GM23338 (cell line): ENCODE measurements around the gene SIDT2. TPM values are rescaled to one million over a fixed set of nuclear protein-coding genes. Genes with fewer than 3 reads are reported as not detected.

Experiments used
- ATAC-seq: fragments of 200-7000 bp; cut with Tn5 transposase; 3 replicates; pipeline ENCODE4 v1.9.1; 2020
- DNase-seq: peaks from one replicate; pipeline ENCODE4 v3.0.0-alpha.2; 2015; ENCODE audit warnings: low spot score
- H2AFZ ChIP-seq: fragments of 200-600 bp; sonication (generic); 2 replicates; pipeline ENCODE4 v1.8.0; 2016; ENCODE audit warnings: antibody characterized with exemption, mild to moderate bottlenecking, moderate library complexity
- H3F3A ChIP-seq: fragments of 200-600 bp; sonication (generic); replicated peaks from 2 replicates; pipeline ENCODE4 v1.8.0; 2017; ENCODE audit warnings: antibody characterized with exemption, mixed run types, low read depth
- H3K27ac ChIP-seq: fragments of 200-600 bp; sonication (generic); 2 replicates; pipeline ENCODE4 v1.6.1; 2016; ENCODE audit warnings: low read depth
- H3K27me3 ChIP-seq: fragments of 200-600 bp; sonication (generic); 2 replicates; pipeline ENCODE4 v1.8.0; 2016; ENCODE audit warnings: mild to moderate bottlenecking, mixed run types, moderate library complexity; ENCODE audit not compliant: insufficient read depth
- H3K36me3 ChIP-seq: fragments of 200-600 bp; sonication (generic); 2 replicates; pipeline ENCODE4 v1.8.0; 2016; ENCODE audit warnings: mild to moderate bottlenecking; ENCODE audit not compliant: insufficient read depth
- H3K4me1 ChIP-seq: fragments of 200-600 bp; sonication (generic); 2 replicates; pipeline ENCODE4 v1.8.0; 2016; ENCODE audit warnings: mild to moderate bottlenecking, moderate library complexity; ENCODE audit not compliant: insufficient read depth
- H3K4me2 ChIP-seq: fragments of 200-600 bp; sonication (generic); 2 replicates; pipeline ENCODE4 v1.7.1; 2017; ENCODE audit warnings: mixed run types
- H3K4me3 ChIP-seq: fragments of 200-600 bp; sonication (generic); 2 replicates; pipeline ENCODE4 v1.6.1; 2016; ENCODE audit warnings: mixed run types
- H3K79me2 ChIP-seq: fragments of 200-600 bp; sonication (generic); replicated peaks from 2 replicates; pipeline ENCODE4 v1.8.0; 2017; ENCODE audit warnings: mild to moderate bottlenecking; ENCODE audit not compliant: insufficient read depth
- H3K9me2 ChIP-seq: fragments of 200-600 bp; sonication (generic); 2 replicates; pipeline ENCODE4 v1.8.0; 2017; ENCODE audit not compliant: insufficient read depth
- H4K20me1 ChIP-seq: fragments of 200-600 bp; sonication (generic); replicated peaks from 2 replicates; pipeline ENCODE4 v1.8.0; 2017; ENCODE audit warnings: mild to moderate bottlenecking; ENCODE audit not compliant: insufficient read depth
- H3K27ac Mint-ChIP-seq: 2 replicates; pipeline ENCODE4 v1.8.0; 2020; ENCODE audit warnings: inconsistent platforms, mild to moderate bottlenecking, moderate library complexity, mixed read lengths
- H3K27me3 Mint-ChIP-seq: 3 replicates; pipeline ENCODE4 v1.8.0; 2022; ENCODE audit warnings: low read depth, mild to moderate bottlenecking, moderate library complexity, mixed read lengths, inconsistent platforms; ENCODE audit not compliant: insufficient read depth, poor library complexity
- H3K36me3 Mint-ChIP-seq: 3 replicates; pipeline ENCODE4 v1.8.0; 2021; ENCODE audit warnings: low read depth, mild to moderate bottlenecking, inconsistent platforms, moderate library complexity, mixed read lengths
- H3K4me1 Mint-ChIP-seq: 3 replicates; pipeline ENCODE4 v1.8.0; 2020; ENCODE audit warnings: mild to moderate bottlenecking, inconsistent platforms, mixed read lengths
- H3K4me3 Mint-ChIP-seq: 3 replicates; pipeline ENCODE4 v1.8.0; 2021; ENCODE audit warnings: moderate library complexity, mild to moderate bottlenecking, inconsistent platforms, mixed read lengths
- H3K9me3 Mint-ChIP-seq: 3 replicates; pipeline ENCODE4 v1.8.0; 2020; ENCODE audit warnings: moderate library complexity, mild to moderate bottlenecking, inconsistent platforms, mixed read lengths
- CREB1 ChIP-seq: fragments of 250-450 bp; sonication (Bioruptor Pico); IDR thresholded peaks from 2 replicates; pipeline ENCODE4 v1.5.0; 2020; ENCODE audit warnings: low read depth, mild to moderate bottlenecking, moderate library complexity
- EZH2 ChIP-seq: fragments of 200-600 bp; sonication (generic); IDR thresholded peaks from one replicate; pipeline ENCODE4 v1.8.0; 2017; ENCODE audit warnings: antibody characterized with exemption, mild to moderate bottlenecking, low read depth; ENCODE audit not compliant: unreplicated experiment
- NANOG ChIP-seq: IDR thresholded peaks from 2 replicates; pipeline ENCODE4 v1.6.1; 2016; ENCODE audit warnings: antibody characterized with exemption, borderline replicate concordance
- POLR2AphosphoS5 ChIP-seq: IDR thresholded peaks from 2 replicates; pipeline ENCODE4 v1.6.1; 2016; ENCODE audit warnings: antibody characterized with exemption, low read depth
- STAT1 ChIP-seq: IDR thresholded peaks from one replicate; pipeline ENCODE4 v1.6.1; 2016; ENCODE audit warnings: antibody characterized with exemption; ENCODE audit not compliant: unreplicated experiment
- ZNF114 ChIP-seq: fragments of 250-450 bp; sonication (Bioruptor Pico); IDR thresholded peaks from 2 replicates; pipeline ENCODE4 v1.5.0; 2020; ENCODE audit warnings: mild to moderate bottlenecking, moderate library complexity
- ZNF331 ChIP-seq: fragments of 250-450 bp; sonication (Bioruptor Pico); IDR thresholded peaks from 2 replicates; pipeline ENCODE4 v1.5.0; 2020; ENCODE audit warnings: low read depth, mild to moderate bottlenecking, moderate library complexity
- polyA plus RNA-seq: library from polyadenylated mRNA; unstranded; fragments of >200 nt; fragmentation: Nextera tagmentation; extraction: Ambion mirVana; gene quantifications from 2 replicates; pipeline ENCODE4 v1.2.1, GENCODE V29; 2016
- total RNA-seq: library from RNA; depleted of rRNA; stranded (reverse); fragments of >200 nt; shearing (Covaris generic); gene quantifications from 2 replicates; pipeline ENCODE4 v1.2.3, GENCODE V29; 2014
- TF ChIP-seq, protein P1 (sequence below): fragments of 250-450 bp; sonication (Bioruptor Pico); IDR thresholded peaks from 2 replicates; pipeline ENCODE4 v1.5.0; 2020; ENCODE audit warnings: mild to moderate bottlenecking, moderate library complexity
- TF ChIP-seq, protein P2 (sequence below): IDR thresholded peaks from one replicate; pipeline ENCODE4 v1.6.1; 2018; ENCODE audit warnings: antibody characterized with exemption; ENCODE audit not compliant: unreplicated experiment
- TF ChIP-seq, protein P3 (sequence below): IDR thresholded peaks from 2 replicates; pipeline ENCODE4 v1.6.1; 2016; ENCODE audit warnings: antibody characterized with exemption

SIDT2 gene
- total and polyA plus RNA-seq, 2 experiments from 2014 or later = 7.5 to 12.1 TPM

DNA sequence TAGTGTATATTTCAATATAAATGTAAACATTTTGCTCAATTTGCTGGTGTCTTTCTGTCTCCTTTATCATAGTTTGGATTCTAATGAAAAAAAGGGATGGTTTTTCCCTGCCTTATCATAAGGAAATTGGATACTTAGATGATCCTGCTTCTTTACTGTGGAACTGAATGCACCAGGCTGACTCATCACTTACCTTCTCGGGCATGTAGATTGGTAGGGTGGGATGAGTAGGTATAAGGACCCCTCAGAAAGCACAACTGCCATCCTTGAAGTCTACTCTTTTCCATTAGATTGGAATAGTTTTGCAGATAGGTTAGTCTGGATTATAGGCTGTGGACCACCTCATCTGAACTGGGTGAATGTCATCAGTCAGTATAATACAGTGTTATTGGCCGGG, 7.5 kb upstream of the SIDT2 start:
- peaks cover 29% of the 10 kb centered on the region for H3K36me3 ChIP-seq
- peaks cover 46% of the 10 kb centered on the region for H3K36me3 Mint-ChIP-seq
- peaks cover 13% of the 10 kb centered on the region; the same call in 2 of the 3 replicates for H3K4me1 Mint-ChIP-seq
- no peaks in the 10 kb centered on the region for H3K4me1 ChIP-seq
- H3K27me3 ChIP-seq = no peaks in the 10 kb centered on the region
- no peaks in the 10 kb centered on the region for H3K9me2 ChIP-seq
- H3K9me3 Mint-ChIP-seq = no peaks in the 10 kb centered on the region
- 0 out of 2 replicates have a peak, but pooled peaks cover 10% of the 10 kb centered on the region for H3F3A ChIP-seq
- TF ChIP-seq NANOG (no peak), POLR2AphosphoS5 (0 out of 2 replicates have a peak, but pooled peaks have one; percentile 9)
- no peak overlapping the region for H3K4me2 ChIP-seq
- H3K4me3 Mint-ChIP-seq = no peak overlapping the region
- H2AFZ ChIP-seq = no peak overlapping the region
- H3K79me2 ChIP-seq = peaks cover 4% of the 10 kb centered on the region
- H4K20me1 ChIP-seq = peaks cover 23% of the 10 kb centered on the region
- H3K27ac ChIP-seq = peak overlapping the region; percentile 52; the same call in 1 of the 2 replicates
- H3K27ac Mint-ChIP-seq = no peak overlapping the region
- no peak for ATAC-seq
- no peak for DNase-seq
- no peak overlapping the region for H3K4me3 ChIP-seq
- H3K27me3 Mint-ChIP-seq = no peaks in the 10 kb centered on the region

DNA sequence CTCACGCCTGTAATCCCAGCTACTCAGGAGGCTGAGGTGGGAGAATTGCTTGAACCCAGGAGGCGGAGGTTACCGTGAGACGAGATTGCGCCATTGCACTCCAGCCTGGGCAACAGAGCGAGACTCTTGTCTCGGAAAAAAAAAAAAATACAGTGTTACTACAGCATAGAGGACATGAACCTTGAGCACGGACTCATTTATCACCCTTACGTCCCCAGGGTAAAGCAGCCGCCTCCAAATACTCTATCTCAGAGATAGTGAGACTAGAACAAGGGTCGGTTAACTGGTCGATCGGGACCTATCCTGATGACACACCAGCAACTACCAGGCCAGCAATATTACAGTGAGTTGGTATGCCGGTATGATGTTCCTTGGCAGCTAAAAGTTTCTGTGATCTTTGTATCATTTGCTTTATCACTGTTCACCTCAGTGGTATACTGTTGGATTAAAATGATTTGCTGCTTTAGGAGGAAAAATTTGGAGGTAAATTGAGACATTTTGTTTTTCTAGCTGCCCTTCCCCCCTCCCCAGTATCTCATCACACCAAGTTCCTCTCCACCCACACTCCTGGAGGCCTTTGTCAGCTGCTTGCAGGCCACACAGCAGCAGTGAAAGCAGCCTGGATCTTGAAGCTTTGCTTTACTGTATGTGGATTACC, 7.0 kb upstream of the SIDT2 start:
- Histone ChIP-seq H2AFZ (no peak overlapping the region), H4K20me1 (peaks cover 19% of the 10 kb centered on the region), H3F3A (0 out of 2 replicates have a peak, but pooled peaks cover 10% of the 10 kb centered on the region), H3K27me3 (no peaks in the 10 kb centered on the region), H3K27ac (no peak overlapping the region; the same call in 1 of the 2 replicates), H3K79me2 (no peaks in the 10 kb centered on the region; the same call in 1 of the 2 replicates), H3K4me2 (no peak overlapping the region), H3K36me3 (peaks cover 24% of the 10 kb centered on the region), H3K4me1 (no peaks in the 10 kb centered on the region), H3K9me2 (no peaks in the 10 kb centered on the region), H3K4me3 (no peak overlapping the region)
- H3K27me3 Mint-ChIP-seq = no peaks in the 10 kb centered on the region
- H3K4me1 Mint-ChIP-seq = peaks cover 13% of the 10 kb centered on the region; the same call in 2 of the 3 replicates
- H3K9me3 Mint-ChIP-seq = no peaks in the 10 kb centered on the region
- peaks cover 41% of the 10 kb centered on the region for H3K36me3 Mint-ChIP-seq
- H3K4me3 Mint-ChIP-seq = no peak overlapping the region
- ATAC-seq (peak; percentile 74), DNase-seq (no peak)
- peak overlapping the region; percentile 66 for H3K27ac Mint-ChIP-seq
- no peak for TF ChIP-seq EZH2
- TF ChIP-seq ZNF114 = no peak
- TF ChIP-seq STAT1 = no peak
- TF ChIP-seq NANOG = no peak
- TF ChIP-seq, protein P1, sequence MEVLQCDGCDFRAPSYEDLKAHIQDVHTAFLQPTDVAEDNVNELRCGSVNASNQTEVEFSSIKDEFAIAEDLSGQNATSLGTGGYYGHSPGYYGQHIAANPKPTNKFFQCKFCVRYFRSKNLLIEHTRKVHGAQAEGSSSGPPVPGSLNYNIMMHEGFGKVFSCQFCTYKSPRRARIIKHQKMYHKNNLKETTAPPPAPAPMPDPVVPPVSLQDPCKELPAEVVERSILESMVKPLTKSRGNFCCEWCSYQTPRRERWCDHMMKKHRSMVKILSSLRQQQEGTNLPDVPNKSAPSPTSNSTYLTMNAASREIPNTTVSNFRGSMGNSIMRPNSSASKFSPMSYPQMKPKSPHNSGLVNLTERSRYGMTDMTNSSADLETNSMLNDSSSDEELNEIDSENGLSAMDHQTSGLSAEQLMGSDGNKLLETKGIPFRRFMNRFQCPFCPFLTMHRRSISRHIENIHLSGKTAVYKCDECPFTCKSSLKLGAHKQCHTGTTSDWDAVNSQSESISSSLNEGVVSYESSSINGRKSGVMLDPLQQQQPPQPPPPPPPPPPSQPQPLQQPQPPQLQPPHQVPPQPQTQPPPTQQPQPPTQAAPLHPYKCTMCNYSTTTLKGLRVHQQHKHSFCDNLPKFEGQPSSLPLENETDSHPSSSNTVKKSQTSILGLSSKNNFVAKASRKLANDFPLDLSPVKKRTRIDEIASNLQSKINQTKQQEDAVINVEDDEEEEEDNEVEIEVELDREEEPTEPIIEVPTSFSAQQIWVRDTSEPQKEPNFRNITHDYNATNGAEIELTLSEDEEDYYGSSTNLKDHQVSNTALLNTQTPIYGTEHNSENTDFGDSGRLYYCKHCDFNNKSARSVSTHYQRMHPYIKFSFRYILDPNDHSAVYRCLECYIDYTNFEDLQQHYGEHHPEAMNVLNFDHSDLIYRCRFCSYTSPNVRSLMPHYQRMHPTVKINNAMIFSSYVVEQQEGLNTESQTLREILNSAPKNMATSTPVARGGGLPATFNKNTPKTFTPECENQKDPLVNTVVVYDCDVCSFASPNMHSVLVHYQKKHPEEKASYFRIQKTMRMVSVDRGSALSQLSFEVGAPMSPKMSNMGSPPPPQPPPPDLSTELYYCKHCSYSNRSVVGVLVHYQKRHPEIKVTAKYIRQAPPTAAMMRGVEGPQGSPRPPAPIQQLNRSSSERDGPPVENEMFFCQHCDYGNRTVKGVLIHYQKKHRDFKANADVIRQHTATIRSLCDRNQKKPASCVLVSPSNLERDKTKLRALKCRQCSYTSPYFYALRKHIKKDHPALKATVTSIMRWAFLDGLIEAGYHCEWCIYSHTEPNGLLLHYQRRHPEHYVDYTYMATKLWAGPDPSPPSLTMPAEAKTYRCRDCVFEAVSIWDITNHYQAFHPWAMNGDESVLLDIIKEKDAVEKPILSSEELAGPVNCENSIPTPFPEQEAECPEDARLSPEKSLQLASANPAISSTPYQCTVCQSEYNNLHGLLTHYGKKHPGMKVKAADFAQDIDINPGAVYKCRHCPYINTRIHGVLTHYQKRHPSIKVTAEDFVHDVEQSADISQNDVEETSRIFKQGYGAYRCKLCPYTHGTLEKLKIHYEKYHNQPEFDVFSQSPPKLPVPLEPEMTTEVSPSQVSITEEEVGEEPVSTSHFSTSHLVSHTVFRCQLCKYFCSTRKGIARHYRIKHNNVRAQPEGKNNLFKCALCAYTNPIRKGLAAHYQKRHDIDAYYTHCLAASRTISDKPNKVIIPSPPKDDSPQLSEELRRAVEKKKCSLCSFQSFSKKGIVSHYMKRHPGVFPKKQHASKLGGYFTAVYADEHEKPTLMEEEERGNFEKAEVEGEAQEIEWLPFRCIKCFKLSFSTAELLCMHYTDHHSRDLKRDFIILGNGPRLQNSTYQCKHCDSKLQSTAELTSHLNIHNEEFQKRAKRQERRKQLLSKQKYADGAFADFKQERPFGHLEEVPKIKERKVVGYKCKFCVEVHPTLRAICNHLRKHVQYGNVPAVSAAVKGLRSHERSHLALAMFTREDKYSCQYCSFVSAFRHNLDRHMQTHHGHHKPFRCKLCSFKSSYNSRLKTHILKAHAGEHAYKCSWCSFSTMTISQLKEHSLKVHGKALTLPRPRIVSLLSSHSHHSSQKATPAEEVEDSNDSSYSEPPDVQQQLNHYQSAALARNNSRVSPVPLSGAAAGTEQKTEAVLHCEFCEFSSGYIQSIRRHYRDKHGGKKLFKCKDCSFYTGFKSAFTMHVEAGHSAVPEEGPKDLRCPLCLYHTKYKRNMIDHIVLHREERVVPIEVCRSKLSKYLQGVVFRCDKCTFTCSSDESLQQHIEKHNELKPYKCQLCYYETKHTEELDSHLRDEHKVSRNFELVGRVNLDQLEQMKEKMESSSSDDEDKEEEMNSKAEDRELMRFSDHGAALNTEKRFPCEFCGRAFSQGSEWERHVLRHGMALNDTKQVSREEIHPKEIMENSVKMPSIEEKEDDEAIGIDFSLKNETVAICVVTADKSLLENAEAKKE = no peak
- TF ChIP-seq, protein P2, sequence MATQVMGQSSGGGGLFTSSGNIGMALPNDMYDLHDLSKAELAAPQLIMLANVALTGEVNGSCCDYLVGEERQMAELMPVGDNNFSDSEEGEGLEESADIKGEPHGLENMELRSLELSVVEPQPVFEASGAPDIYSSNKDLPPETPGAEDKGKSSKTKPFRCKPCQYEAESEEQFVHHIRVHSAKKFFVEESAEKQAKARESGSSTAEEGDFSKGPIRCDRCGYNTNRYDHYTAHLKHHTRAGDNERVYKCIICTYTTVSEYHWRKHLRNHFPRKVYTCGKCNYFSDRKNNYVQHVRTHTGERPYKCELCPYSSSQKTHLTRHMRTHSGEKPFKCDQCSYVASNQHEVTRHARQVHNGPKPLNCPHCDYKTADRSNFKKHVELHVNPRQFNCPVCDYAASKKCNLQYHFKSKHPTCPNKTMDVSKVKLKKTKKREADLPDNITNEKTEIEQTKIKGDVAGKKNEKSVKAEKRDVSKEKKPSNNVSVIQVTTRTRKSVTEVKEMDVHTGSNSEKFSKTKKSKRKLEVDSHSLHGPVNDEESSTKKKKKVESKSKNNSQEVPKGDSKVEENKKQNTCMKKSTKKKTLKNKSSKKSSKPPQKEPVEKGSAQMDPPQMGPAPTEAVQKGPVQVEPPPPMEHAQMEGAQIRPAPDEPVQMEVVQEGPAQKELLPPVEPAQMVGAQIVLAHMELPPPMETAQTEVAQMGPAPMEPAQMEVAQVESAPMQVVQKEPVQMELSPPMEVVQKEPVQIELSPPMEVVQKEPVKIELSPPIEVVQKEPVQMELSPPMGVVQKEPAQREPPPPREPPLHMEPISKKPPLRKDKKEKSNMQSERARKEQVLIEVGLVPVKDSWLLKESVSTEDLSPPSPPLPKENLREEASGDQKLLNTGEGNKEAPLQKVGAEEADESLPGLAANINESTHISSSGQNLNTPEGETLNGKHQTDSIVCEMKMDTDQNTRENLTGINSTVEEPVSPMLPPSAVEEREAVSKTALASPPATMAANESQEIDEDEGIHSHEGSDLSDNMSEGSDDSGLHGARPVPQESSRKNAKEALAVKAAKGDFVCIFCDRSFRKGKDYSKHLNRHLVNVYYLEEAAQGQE = no peak
- no peak for TF ChIP-seq POLR2AphosphoS5
- TF ChIP-seq, protein P3, sequence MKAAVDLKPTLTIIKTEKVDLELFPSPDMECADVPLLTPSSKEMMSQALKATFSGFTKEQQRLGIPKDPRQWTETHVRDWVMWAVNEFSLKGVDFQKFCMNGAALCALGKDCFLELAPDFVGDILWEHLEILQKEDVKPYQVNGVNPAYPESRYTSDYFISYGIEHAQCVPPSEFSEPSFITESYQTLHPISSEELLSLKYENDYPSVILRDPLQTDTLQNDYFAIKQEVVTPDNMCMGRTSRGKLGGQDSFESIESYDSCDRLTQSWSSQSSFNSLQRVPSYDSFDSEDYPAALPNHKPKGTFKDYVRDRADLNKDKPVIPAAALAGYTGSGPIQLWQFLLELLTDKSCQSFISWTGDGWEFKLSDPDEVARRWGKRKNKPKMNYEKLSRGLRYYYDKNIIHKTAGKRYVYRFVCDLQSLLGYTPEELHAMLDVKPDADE = no peak
- no peak for TF ChIP-seq CREB1 (CRISPR knock-in tag)
- TF ChIP-seq ZNF331 (CRISPR knock-in tag) = no peak
